GM12801 (cell line): Measurements from ENCODE around the gene COX8A.

Experiments used
- TF ChIP-seq, protein P1 (sequence below): IDR thresholded peaks from one replicate; pipeline ENCODE4 v1.5.1; 2011; ENCODE audit warnings: control low read depth; ENCODE audit not compliant: insufficient read length; ENCODE audit errors: extremely low read depth

The COX8A gene

DNA sequence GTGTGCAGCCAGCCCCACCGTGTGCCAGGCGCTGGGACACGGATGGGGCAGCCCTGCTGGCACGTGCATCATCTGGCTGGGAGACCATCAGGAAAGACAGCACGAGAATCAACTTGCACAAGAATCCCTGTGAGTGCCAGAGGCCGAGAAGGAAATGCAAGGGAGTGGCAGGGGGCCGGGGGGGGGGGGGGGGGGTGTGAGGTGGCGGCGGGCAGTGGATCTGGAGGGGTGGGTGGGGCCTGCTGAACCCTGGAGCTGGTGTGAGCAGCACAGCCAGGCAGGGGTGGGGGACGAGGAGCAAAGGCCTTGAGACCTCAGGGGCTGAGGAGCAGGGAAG is 47.3 kb downstream of the COX8A start:
- TF ChIP-seq, protein P1, sequence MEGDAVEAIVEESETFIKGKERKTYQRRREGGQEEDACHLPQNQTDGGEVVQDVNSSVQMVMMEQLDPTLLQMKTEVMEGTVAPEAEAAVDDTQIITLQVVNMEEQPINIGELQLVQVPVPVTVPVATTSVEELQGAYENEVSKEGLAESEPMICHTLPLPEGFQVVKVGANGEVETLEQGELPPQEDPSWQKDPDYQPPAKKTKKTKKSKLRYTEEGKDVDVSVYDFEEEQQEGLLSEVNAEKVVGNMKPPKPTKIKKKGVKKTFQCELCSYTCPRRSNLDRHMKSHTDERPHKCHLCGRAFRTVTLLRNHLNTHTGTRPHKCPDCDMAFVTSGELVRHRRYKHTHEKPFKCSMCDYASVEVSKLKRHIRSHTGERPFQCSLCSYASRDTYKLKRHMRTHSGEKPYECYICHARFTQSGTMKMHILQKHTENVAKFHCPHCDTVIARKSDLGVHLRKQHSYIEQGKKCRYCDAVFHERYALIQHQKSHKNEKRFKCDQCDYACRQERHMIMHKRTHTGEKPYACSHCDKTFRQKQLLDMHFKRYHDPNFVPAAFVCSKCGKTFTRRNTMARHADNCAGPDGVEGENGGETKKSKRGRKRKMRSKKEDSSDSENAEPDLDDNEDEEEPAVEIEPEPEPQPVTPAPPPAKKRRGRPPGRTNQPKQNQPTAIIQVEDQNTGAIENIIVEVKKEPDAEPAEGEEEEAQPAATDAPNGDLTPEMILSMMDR, result no peak

DNA sequence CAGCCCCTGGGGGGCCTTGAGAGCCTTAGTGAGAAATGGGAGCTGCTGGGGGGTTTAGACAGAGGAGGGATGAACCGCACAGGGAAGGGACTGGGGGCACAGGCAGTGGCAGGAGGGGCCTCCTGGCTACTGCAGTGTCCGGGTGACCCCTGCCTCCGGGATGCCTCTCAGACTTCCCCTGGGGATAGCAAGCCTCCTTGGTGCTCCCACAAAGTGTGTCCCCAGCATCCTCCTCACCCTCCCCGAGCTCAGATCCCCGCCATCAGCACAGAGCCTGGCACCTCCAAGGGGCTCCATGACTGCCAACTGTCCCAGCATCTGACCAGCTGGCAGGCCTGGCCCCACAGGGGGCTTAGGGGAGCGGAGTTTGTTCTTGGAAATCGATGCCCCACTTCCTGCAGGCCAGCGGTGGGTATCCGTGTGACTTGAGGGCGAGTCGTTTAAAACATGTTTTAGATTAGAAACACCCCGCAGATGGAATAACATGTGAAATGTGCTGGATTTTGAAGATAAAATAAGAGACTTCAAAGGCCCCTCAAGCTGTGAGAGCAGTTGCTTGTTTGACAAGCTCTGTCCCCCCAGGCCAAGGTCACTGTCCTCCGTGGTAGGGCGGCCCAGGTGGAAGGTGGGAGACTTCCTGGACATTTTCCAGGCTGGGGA is 47.8 kb downstream of the COX8A start:
- TF ChIP-seq, protein P1, result no peak

DNA sequence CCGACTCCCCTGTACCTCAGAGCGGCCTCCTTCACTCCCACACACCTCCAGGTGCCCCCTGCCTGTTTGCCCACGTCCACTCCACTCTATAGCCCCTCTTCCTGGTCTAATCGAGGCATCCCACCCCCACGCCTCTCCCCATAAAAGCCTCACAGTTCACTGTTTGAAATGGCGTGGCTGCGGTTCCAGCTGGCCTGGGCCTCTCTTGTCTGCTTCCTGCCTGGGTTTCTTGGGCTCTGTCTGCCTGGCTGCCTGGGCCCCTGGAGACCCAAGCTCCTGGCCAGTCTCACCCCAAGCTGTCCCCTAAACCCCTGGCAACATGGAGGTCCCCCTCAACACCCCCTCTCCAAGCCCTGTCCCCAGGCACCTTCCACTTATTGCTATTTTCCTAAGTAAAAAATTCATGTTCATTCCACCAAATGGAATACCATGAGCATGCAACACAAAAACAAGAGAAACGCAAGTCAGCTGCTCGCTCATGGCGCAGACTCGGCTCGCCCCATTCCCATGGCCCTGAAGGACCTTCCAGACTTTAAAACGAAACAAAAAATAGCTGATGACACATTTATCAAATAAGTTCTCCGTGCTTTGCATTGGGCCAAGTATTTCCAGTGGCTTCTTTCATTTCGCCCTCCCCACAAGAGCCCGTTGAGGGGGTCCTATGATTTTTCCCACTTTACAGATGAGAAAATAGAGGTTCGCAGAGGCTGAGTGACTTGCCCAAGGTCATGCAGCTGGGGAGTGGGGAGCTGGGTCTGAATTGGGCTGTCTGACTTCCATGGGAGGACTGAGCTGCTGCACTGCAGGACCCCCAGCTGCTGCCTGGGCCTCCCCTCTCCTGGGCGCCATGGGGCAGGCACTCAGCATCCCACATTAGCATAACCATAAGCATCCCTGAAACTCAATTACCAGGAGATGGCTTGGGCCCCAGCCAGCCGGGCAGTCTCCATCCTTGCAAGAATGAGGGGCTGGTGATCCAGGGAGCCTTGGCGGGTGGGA is 49.6 kb downstream of the COX8A start:
- TF ChIP-seq, protein P1, result no peak

DNA sequence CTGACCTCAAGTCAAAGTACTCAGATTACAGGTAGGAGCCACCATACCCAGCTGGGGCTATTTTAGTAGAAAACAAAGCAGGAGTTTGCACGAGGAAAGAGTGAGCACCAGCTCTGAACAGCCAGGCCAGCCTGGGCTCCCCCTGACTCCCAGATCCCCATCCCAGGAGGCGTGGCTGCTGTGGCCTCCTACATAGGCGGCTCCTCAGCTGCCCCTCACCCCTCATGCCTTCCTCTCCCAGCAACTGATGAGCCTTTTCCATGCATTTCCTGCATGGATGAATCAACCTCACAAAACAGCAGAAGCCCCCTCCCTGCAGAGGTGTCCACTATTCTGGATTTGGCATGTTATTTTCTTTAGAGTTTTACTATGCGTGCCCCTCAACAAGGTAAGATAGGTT is 50.8 kb downstream of the COX8A start:
- TF ChIP-seq, protein P1, result no peak
